ENCODE results near the gene WDTC1.
"Not testable (repeated sequence)": the region's sequence is repeated elsewhere in the genome, so short reads cannot be mapped to it uniquely, and the experiment has no call there.

WDTC1 gene

GRCh38 chr1:27216466-27216865 is 18.0 kb upstream of the WDTC1 start:
- no peak overlapping the region for H3K4me3 ChIP-seq (ENCODE audit: control insufficient read depth, low read depth, low read length)
- TF ChIP-seq CTCF (conservative IDR thresholded peaks at IDR 0.05; ENCODE audit: control insufficient read depth, insufficient read depth, low read depth, low read length) = no peak
- DNase-seq (ENCODE audit: low read depth) = no peak

- no peak for TF ChIP-seq CTCF (conservative IDR thresholded peaks at IDR 0.05; ENCODE audit: control insufficient read depth, insufficient read depth, low read depth, low read length)
- DNase-seq (ENCODE audit: low read depth) = no peak
- H3K4me3 ChIP-seq (ENCODE audit: control insufficient read depth, low read depth, low read length) = no peak overlapping the region
Observed at GRCh38 chr1:27217401-27217800, 17.0 kb upstream of the WDTC1 start.

- TF ChIP-seq CTCF (conservative IDR thresholded peaks at IDR 0.05; ENCODE audit: control insufficient read depth, insufficient read depth, low read depth, low read length) = no peak
- H3K4me3 ChIP-seq (ENCODE audit: control insufficient read depth, low read depth, low read length) = no peak overlapping the region
- DNase-seq (ENCODE audit: low read depth) = no peak
Observed at GRCh38 chr1:27218736-27219135, 15.7 kb upstream of the WDTC1 start.

- TF ChIP-seq CTCF (conservative IDR thresholded peaks at IDR 0.05; ENCODE audit: control insufficient read depth, insufficient read depth, low read depth, low read length) = no peak
- no peak for DNase-seq (ENCODE audit: low read depth)
- no peak overlapping the region for H3K4me3 ChIP-seq (ENCODE audit: control insufficient read depth, low read depth, low read length)
Observed at GRCh38 chr1:27220096-27220495, 14.3 kb upstream of the WDTC1 start.

GRCh38 chr1:27220702-27221497 is 13.5 kb upstream of the WDTC1 start:
- H3K4me3 ChIP-seq (ENCODE audit: control insufficient read depth, low read depth, low read length); DNase-seq (ENCODE audit: low read depth): not testable (repeated sequence)

- H3K4me3 ChIP-seq (ENCODE audit: control insufficient read depth, low read depth, low read length) = no peak overlapping the region
- no peak for DNase-seq (ENCODE audit: low read depth)
- no peak for TF ChIP-seq CTCF (conservative IDR thresholded peaks at IDR 0.05; ENCODE audit: control insufficient read depth, insufficient read depth, low read depth, low read length)
Observed at GRCh38 chr1:27225621-27226020, 8.8 kb upstream of the WDTC1 start.

- H3K4me3 ChIP-seq (ENCODE audit: control insufficient read depth, low read depth, low read length) = no peak overlapping the region
- DNase-seq (ENCODE audit: low read depth) = no peak
- TF ChIP-seq CTCF (conservative IDR thresholded peaks at IDR 0.05; ENCODE audit: control insufficient read depth, insufficient read depth, low read depth, low read length) = no peak
Observed at GRCh38 chr1:27227765-27228164, 6.7 kb upstream of the WDTC1 start.

All from fibroblast of mammary gland (primary cell).